ENCODE data around the gene RFC1.

GRCh38 chr4:39279416-39279815, 86.7 kb downstream of the RFC1 start:
- TF ChIP-seq, protein P1, sequence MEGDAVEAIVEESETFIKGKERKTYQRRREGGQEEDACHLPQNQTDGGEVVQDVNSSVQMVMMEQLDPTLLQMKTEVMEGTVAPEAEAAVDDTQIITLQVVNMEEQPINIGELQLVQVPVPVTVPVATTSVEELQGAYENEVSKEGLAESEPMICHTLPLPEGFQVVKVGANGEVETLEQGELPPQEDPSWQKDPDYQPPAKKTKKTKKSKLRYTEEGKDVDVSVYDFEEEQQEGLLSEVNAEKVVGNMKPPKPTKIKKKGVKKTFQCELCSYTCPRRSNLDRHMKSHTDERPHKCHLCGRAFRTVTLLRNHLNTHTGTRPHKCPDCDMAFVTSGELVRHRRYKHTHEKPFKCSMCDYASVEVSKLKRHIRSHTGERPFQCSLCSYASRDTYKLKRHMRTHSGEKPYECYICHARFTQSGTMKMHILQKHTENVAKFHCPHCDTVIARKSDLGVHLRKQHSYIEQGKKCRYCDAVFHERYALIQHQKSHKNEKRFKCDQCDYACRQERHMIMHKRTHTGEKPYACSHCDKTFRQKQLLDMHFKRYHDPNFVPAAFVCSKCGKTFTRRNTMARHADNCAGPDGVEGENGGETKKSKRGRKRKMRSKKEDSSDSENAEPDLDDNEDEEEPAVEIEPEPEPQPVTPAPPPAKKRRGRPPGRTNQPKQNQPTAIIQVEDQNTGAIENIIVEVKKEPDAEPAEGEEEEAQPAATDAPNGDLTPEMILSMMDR (conservative IDR thresholded peaks at IDR 0.05) = no peak
- TF ChIP-seq EZH2 (IDR thresholded peaks at IDR 0.05; ENCODE audit: low read depth) = no peak
